Measurements from ENCODE around the gene C1orf198. TPM values are rescaled to one million over a fixed set of nuclear protein-coding genes. Genes with fewer than 3 reads are reported as not detected.

The C1orf198 gene
- total and polyA plus RNA-seq, 4 donors = 3.9 to 11.1 (median 10.4) TPM

GRCh38 chr1:230823931-230824381 is 44.4 kb downstream of the C1orf198 start:
- Histone ChIP-seq H3K27me3 (ENCODE audit: control insufficient read depth in 4 of 4, insufficient read depth in 4 of 4, low read length in 3 of 4) (no peaks in the 10 kb centered on the region), H3K4me1 (ENCODE audit: control insufficient read depth in 4 of 4, insufficient read depth in 4 of 4, low read length in 3 of 4) (peaks cover 5 to 13% (median 6%) of the 10 kb centered on the region in 4 donors), H3K9me3 (ENCODE audit: control insufficient read depth in 4 of 4, low read length in 3 of 4) (no peaks in the 10 kb centered on the region), H3K36me3 (ENCODE audit: control insufficient read depth in 4 of 4, insufficient read depth in 3 of 4, low read depth in 1 of 4, low read length in 3 of 4) (no peaks in the 10 kb centered on the region), H3K4me3 (ENCODE audit: low read depth in 1 of 3, low read length in 3 of 3) (no peak overlapping the region), H3K27ac (ENCODE audit: low read depth in 1 of 2, low read length in 2 of 2) (no peak overlapping the region), H3K9ac (ENCODE audit: low read depth in 1 of 2, low read length in 2 of 2) (no peak overlapping the region)
- 81% methylated on average over 3 of the region's 3 CpGs for WGBS
- TF ChIP-seq MAX (IDR thresholded peaks at IDR 0.05) = no peak
- no peak for TF ChIP-seq RAD21 (IDR thresholded peaks at IDR 0.05)
- TF ChIP-seq HNF4G (IDR thresholded peaks at IDR 0.05) = no peak
- TF ChIP-seq GABPA (IDR thresholded peaks at IDR 0.05 in 1 of 2, conservative IDR thresholded peaks at IDR 0.05 in 1 of 2) = no peak
- no peak for TF ChIP-seq RXRA (IDR thresholded peaks at IDR 0.05)
- TF ChIP-seq YY1 (IDR thresholded peaks at IDR 0.05) = no peak
- TF ChIP-seq ZBTB33 (IDR thresholded peaks at IDR 0.05) = no peak
- DNase-seq (ENCODE audit: low spot score) = peak; percentile 31

GRCh38 chr1:230823426-230823825 is 44.9 kb downstream of the C1orf198 start:
- H3K27me3 ChIP-seq (ENCODE audit: control insufficient read depth in 4 of 4, insufficient read depth in 4 of 4, low read length in 3 of 4) = no peaks in the 10 kb centered on the region
- no peaks in the 10 kb centered on the region for H3K9me3 ChIP-seq (ENCODE audit: control insufficient read depth in 4 of 4, low read length in 3 of 4)
- no peak overlapping the region for H3K27ac ChIP-seq (ENCODE audit: low read depth in 1 of 2, low read length in 2 of 2)
- H3K4me3 ChIP-seq (ENCODE audit: low read depth in 1 of 3, low read length in 3 of 3) = no peak overlapping the region
- no peak for TF ChIP-seq CTCF (IDR thresholded peaks at IDR 0.05; ENCODE audit: low read depth, low read length, missing input control)
- no peak for TF ChIP-seq SP1 (IDR thresholded peaks at IDR 0.05)
- TF ChIP-seq ZBTB33 (IDR thresholded peaks at IDR 0.05) = no peak
- no peak for TF ChIP-seq REST (IDR thresholded peaks at IDR 0.05)
- TF ChIP-seq RXRA (IDR thresholded peaks at IDR 0.05) = no peak
- TF ChIP-seq HNF4G (IDR thresholded peaks at IDR 0.05) = no peak
- no peak for TF ChIP-seq FOXA2 (IDR thresholded peaks at IDR 0.05)
- no peak for TF ChIP-seq FOXA1 (IDR thresholded peaks at IDR 0.05)
- TF ChIP-seq JUND (IDR thresholded peaks at IDR 0.05) = no peak
- TF ChIP-seq HNF4A (conservative IDR thresholded peaks at IDR 0.05) = no peak
- TF ChIP-seq TAF1 (conservative IDR thresholded peaks at IDR 0.05) = no peak
- no peak for TF ChIP-seq YY1 (IDR thresholded peaks at IDR 0.05)
- no peak for TF ChIP-seq GABPA (IDR thresholded peaks at IDR 0.05 in 1 of 2, conservative IDR thresholded peaks at IDR 0.05 in 1 of 2)
- no peak for TF ChIP-seq ATF3 (IDR thresholded peaks at IDR 0.05)
- TF ChIP-seq NR2F2 (IDR thresholded peaks at IDR 0.05) = no peak
- TF ChIP-seq MAX (IDR thresholded peaks at IDR 0.05) = no peak
- no peak for TF ChIP-seq RAD21 (IDR thresholded peaks at IDR 0.05)
- no peak for TF ChIP-seq EGR1 (IDR thresholded peaks at IDR 0.05; ENCODE audit: low read depth in 2 of 2)
- peaks cover 5 to 13% (median 6%) of the 10 kb centered on the region in 4 donors for H3K4me1 ChIP-seq (ENCODE audit: control insufficient read depth in 4 of 4, insufficient read depth in 4 of 4, low read length in 3 of 4)
- H3K9ac ChIP-seq (ENCODE audit: low read depth in 1 of 2, low read length in 2 of 2) = no peak overlapping the region
- WGBS = 79% methylated on average over 6 of the region's 6 CpGs
- no peak for DNase-seq (ENCODE audit: low spot score)
- H3K36me3 ChIP-seq (ENCODE audit: control insufficient read depth in 4 of 4, insufficient read depth in 3 of 4, low read depth in 1 of 4, low read length in 3 of 4) = no peaks in the 10 kb centered on the region
